ENCODE results near the gene OR51B5. TPM values are rescaled to one million over a fixed set of nuclear protein-coding genes. Genes with fewer than 3 reads are reported as not detected.

Gene OR51B5, protein sequence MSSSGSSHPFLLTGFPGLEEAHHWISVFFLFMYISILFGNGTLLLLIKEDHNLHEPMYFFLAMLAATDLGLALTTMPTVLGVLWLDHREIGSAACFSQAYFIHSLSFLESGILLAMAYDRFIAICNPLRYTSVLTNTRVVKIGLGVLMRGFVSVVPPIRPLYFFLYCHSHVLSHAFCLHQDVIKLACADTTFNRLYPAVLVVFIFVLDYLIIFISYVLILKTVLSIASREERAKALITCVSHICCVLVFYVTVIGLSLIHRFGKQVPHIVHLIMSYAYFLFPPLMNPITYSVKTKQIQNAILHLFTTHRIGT
- not detected for polyA plus RNA-seq (2012; ENCODE audit: low read depth, missing spikeins)

DNA sequence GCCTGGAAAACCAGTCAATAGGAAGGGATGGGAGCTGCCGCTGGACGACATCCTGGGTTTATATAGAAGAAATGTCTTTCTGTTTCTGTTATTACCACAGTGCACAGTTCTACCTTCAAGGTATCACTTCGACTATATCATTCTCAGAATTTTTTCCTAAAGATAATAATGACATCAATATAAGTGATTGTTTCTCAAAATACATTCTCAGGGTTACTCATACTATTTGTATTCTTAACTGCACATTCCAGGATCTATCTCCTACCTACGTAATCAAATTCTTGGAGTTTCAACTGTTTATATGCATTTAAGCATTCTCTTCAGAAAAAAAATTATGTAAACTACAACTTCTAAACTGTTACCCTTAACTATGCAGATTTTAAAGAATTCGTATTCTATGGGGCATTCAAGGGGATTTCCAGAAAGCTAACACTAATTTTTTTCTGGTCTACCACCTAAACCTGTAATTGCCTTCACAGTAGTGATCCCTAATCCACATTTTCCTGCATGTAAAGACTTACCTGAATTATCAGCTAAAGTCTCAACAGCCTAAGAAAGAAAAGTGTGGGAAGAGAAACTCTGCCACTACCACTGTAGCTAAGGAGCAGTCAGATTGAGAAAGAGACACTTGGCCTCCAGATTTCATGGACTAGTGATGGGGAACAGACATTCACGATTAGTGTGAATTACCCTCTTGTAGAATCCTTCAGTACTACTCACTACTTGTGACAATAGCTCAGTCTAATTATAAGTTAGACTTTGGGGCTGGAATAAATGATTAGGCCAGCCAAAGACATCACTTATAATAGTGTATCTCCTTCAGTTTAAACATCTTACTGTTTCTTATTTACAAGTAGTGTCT, at the start of gene OR51B5:
Gene OR51B5 (minus strand): TSS at position 51 of the 862 bp plus-strand sequence. CDS start 0 bp downstream, at position 51.
- TF ChIP-seq POLR2AphosphoS5 (IDR thresholded peaks at IDR 0.05; ENCODE audit: low read depth, low read length) (no peak), POLR2A (IDR thresholded peaks at IDR 0.05; ENCODE audit: low read depth, low read length) (no peak), TAF1 (IDR thresholded peaks at IDR 0.05; ENCODE audit: low read depth, low read length) (no peak), SPI1 (IDR thresholded peaks at IDR 0.05; ENCODE audit: low read depth, low read length) (no peak), PAX5 (IDR thresholded peaks at IDR 0.05; ENCODE audit: insufficient read depth, low read length, severe bottlenecking) (no peak), POU2F2 (IDR thresholded peaks at IDR 0.05; ENCODE audit: low read depth, low read length) (no peak)
- FAIRE-seq (no peak), DNase-seq (ENCODE audit: insufficient read length, low spot score) (no peak)

DNA sequence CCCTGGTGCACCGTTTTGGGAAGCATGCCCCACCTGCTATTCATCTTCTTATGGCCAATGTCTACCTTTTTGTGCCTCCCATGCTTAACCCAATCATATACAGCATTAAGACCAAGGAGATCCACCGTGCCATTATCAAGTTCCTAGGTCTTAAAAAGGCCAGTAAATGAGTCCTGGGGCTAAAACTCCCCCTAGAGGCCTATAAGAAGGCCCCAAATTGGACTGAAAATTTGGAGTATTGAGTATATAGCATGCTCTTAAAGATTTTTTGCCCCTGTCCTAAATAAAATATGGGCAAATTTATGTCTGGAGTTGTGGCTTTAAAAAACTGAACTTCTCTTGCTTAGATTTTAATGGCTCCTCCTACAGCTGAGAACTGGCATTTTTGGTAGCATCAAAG, 46.9 kb upstream of the OR51B5 start:
- FAIRE-seq (no peak), DNase-seq (ENCODE audit: insufficient read length, low spot score) (no peak)
- TF ChIP-seq SPI1 (IDR thresholded peaks at IDR 0.05; ENCODE audit: low read depth, low read length) (no peak), PAX5 (IDR thresholded peaks at IDR 0.05; ENCODE audit: insufficient read depth, low read length, severe bottlenecking) (no peak), POLR2A (IDR thresholded peaks at IDR 0.05; ENCODE audit: low read depth, low read length) (no peak), POLR2AphosphoS5 (IDR thresholded peaks at IDR 0.05; ENCODE audit: low read depth, low read length) (no peak), TAF1 (IDR thresholded peaks at IDR 0.05; ENCODE audit: low read depth, low read length) (no peak)

DNA sequence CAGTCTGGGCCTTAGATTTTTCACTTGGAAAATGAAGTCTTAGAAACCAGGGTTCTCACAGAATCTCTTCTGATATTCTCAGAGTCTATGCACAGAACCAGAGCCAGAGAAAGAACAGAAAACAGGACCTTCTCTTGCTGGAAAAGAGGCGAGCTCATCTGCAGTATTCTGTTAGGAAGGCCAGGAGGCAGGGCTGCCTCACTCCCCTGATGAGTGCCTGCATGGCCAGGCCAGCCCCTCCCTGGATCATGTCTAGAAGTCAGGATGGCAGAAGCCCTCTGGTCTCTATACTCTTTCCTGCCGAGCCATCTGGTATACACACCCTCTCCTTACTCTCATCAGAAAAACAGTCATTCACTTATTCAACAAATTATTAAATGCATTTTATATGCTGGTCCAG, 41.0 kb upstream of the OR51B5 start:
- TF ChIP-seq SPI1 (IDR thresholded peaks at IDR 0.05; ENCODE audit: low read depth, low read length): no peak
- no peak for TF ChIP-seq TAF1 (IDR thresholded peaks at IDR 0.05; ENCODE audit: low read depth, low read length)
- TF ChIP-seq PAX5 (IDR thresholded peaks at IDR 0.05; ENCODE audit: insufficient read depth, low read length, severe bottlenecking): no peak
- TF ChIP-seq POLR2A (IDR thresholded peaks at IDR 0.05; ENCODE audit: low read depth, low read length): no peak
- TF ChIP-seq POU2F2 (IDR thresholded peaks at IDR 0.05; ENCODE audit: low read depth, low read length): no peak
- TF ChIP-seq POLR2AphosphoS5 (IDR thresholded peaks at IDR 0.05; ENCODE audit: low read depth, low read length): no peak
- DNase-seq (ENCODE audit: insufficient read length, low spot score) (no peak), FAIRE-seq (no peak)

DNA sequence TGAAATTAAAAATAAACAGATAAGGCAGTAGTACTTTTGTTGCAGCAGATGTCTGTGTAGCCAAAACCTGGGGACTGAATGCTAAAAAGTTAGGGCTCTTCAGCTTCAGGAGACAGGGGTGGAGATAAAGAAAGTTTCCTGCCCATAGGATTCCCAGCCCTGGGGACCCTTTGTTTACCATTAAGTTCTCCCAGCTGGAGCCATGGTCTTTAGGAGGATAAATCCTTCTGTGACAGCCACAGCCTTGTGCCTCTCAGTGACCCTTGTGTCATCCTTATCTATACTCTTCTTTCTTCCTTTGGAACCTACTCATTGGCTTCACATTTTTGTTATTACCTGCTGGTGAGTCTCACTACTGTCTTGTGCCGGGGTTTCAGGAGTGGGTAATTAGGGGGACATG, 40.3 kb upstream of the OR51B5 start, which contains the start of gene OR51M1:
Gene OR51M1 (plus strand): TSS at position 237 of the 400 bp plus-strand sequence. CDS start 5,587 bp downstream, outside the sequence.
- DNase-seq (ENCODE audit: insufficient read length, low spot score) (no peak), FAIRE-seq (no peak)
- TF ChIP-seq SPI1 (IDR thresholded peaks at IDR 0.05; ENCODE audit: low read depth, low read length) (no peak), POU2F2 (IDR thresholded peaks at IDR 0.05; ENCODE audit: low read depth, low read length) (no peak), PAX5 (IDR thresholded peaks at IDR 0.05; ENCODE audit: insufficient read depth, low read length, severe bottlenecking) (no peak), TAF1 (IDR thresholded peaks at IDR 0.05; ENCODE audit: low read depth, low read length) (no peak)

DNA sequence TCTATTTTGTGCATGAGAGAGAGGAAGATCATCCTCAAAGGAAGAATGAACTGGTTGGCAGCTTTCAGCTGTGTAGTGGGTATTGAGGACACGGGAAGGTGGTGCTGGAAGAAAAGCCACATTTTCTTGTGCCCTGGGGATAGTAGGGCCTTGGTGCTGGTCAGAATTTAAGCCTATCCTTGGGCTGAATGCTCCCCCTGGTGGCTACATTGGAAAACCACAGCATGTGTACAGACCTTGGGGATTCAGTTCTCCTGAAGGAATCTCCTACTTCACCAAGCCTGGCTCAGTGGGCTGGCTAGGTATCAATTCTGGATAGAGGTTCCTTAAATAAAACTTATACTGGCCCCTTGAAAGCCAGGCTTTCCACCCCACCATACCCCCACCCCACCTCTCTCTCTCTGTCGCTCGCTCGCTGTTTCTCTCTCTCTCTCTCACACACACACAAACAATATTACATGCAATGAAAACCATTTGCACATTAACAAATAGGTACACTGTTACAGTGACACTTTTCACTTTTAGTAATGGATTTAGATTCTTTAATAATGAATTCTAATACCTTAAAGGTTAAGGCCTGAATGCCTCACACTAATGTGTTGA, 37.5 kb upstream of the OR51B5 start:
- no peak for TF ChIP-seq SPI1 (IDR thresholded peaks at IDR 0.05; ENCODE audit: low read depth, low read length)
- TF ChIP-seq PAX5 (IDR thresholded peaks at IDR 0.05; ENCODE audit: insufficient read depth, low read length, severe bottlenecking): no peak
- TF ChIP-seq POLR2AphosphoS5 (IDR thresholded peaks at IDR 0.05; ENCODE audit: low read depth, low read length): no peak
- TF ChIP-seq POU2F2 (IDR thresholded peaks at IDR 0.05; ENCODE audit: low read depth, low read length): no peak
- no peak for TF ChIP-seq TAF1 (IDR thresholded peaks at IDR 0.05; ENCODE audit: low read depth, low read length)
- TF ChIP-seq POLR2A (IDR thresholded peaks at IDR 0.05; ENCODE audit: low read depth, low read length): no peak
- DNase-seq (ENCODE audit: insufficient read length, low spot score) (peak; percentile 17), FAIRE-seq (peak; percentile 80)

DNA sequence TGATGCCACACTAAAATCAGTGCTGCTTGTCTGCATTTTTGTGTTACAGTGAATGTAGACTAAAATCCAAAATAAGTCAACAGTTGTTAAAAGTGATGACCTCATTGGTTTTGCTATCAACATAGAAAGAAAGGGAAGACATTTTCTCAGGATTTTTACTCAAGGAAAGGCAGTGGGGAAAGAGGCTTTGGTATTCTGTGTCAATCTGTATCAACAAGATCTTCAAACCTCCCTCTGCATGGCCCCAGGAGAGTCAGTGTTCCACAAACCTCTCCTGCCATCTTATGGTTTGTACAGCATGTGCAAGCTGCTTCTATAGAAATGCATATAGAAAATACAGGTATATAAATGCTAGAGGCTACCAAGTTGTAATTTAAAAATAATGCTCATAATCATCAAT, 26.5 kb upstream of the OR51B5 start:
- no peak for TF ChIP-seq TAF1 (IDR thresholded peaks at IDR 0.05; ENCODE audit: low read depth, low read length)
- no peak for TF ChIP-seq SPI1 (IDR thresholded peaks at IDR 0.05; ENCODE audit: low read depth, low read length)
- TF ChIP-seq POLR2A (IDR thresholded peaks at IDR 0.05; ENCODE audit: low read depth, low read length): no peak
- no peak for TF ChIP-seq PAX5 (IDR thresholded peaks at IDR 0.05; ENCODE audit: insufficient read depth, low read length, severe bottlenecking)
- TF ChIP-seq POLR2AphosphoS5 (IDR thresholded peaks at IDR 0.05; ENCODE audit: low read depth, low read length): no peak
- no peak for TF ChIP-seq POU2F2 (IDR thresholded peaks at IDR 0.05; ENCODE audit: low read depth, low read length)
- no peak for DNase-seq (ENCODE audit: insufficient read length, low spot score)
- no peak for FAIRE-seq

DNA sequence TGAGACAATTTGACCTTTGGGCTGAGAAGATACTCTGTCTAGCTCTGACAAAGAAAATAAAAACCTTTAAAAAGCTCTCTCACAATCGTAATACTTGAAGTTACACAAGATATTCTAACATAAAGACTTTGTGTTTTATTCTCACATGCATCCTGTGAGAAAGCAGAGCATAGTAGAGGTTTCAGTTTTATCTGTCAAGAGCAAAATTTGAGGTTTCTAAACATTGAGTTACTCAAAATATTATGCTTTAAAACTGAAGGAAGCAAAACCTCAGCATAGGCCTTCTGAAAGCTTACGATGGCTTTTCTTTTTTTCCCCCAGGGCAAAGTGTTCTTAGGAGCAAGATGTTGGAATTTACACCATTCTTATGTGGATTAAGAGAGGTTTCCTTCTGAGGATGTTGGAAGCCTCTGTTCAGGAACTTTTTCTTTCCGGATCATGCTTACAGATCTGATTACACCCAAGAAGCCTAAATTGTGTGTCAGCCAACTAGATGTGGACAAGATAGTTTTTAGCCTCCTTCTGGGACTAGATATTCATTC, 25.2 kb upstream of the OR51B5 start:
- DNase-seq (ENCODE audit: insufficient read length, low spot score): no peak
- TF ChIP-seq PAX5 (IDR thresholded peaks at IDR 0.05; ENCODE audit: insufficient read depth, low read length, severe bottlenecking) (no peak), SPI1 (IDR thresholded peaks at IDR 0.05; ENCODE audit: low read depth, low read length) (no peak), POU2F2 (IDR thresholded peaks at IDR 0.05; ENCODE audit: low read depth, low read length) (no peak), TAF1 (IDR thresholded peaks at IDR 0.05; ENCODE audit: low read depth, low read length) (no peak), POLR2A (IDR thresholded peaks at IDR 0.05; ENCODE audit: low read depth, low read length) (no peak), POLR2AphosphoS5 (IDR thresholded peaks at IDR 0.05; ENCODE audit: low read depth, low read length) (no peak)
- FAIRE-seq: no peak

DNA sequence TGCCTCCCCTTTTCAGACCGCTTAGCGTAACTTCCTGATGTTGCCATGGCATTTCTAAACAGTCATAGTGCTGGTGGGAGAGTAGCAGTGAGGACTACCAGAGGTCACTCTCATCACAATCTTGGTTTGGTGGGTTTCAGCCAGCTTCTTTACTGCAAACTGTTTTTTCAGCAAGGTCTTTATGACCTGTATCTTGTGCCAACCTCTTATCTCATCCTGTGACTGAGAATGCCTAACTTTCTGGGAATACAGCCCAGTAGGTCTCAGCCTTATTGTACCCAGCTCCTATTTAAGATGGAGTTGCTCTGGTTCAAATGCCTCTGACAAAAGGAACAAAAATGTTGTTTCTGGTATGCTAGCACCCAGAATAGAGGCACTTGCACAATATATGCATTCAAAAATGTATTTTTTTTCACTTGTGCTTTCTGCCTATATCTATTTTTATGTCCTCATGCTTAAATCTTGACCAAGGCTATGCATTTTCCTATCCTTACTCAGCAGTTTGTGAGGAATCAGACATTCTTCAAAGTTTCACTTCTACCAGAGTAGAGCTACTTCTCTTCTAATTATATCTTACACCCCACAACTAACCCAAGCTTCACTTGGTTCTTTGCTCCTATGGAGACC, 24.2 kb upstream of the OR51B5 start:
- DNase-seq (ENCODE audit: insufficient read length, low spot score) (no peak), FAIRE-seq (no peak)
- no peak for TF ChIP-seq POLR2AphosphoS5 (IDR thresholded peaks at IDR 0.05; ENCODE audit: low read depth, low read length)
- TF ChIP-seq TAF1 (IDR thresholded peaks at IDR 0.05; ENCODE audit: low read depth, low read length): no peak
- no peak for TF ChIP-seq PAX5 (IDR thresholded peaks at IDR 0.05; ENCODE audit: insufficient read depth, low read length, severe bottlenecking)
- no peak for TF ChIP-seq SPI1 (IDR thresholded peaks at IDR 0.05; ENCODE audit: low read depth, low read length)
- no peak for TF ChIP-seq POU2F2 (IDR thresholded peaks at IDR 0.05; ENCODE audit: low read depth, low read length)
- no peak for TF ChIP-seq POLR2A (IDR thresholded peaks at IDR 0.05; ENCODE audit: low read depth, low read length)

Data from GM12891 (cell line).